ENCODE data around the gene UBE2L5.

Gene UBE2L5

DNA sequence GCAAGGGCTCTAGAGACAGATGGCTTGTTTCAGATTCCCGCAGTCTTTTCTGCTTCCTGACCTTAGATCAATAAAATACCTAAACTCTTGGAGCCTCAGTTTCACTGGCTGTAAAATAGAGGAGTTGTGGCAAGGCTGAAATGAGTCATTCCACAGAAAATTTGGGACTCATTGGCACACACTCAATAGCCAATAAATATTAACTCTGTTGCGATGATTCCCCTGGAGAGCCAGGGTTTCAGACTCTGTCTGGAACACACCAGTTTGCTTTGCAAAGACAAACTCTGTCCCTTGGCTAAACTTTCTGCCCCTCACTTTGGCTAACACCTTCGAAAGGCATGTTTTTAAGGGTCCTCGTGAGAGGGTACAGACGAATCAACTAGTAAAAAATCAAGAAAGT, 18.1 kb upstream of the UBE2L5 start (continued):
- TF ChIP-seq ZNF768 (tag by site-specific recombination; IDR thresholded peaks at IDR 0.05): no peak

GRCh38 chr13:30406779-30407416, 15.4 kb upstream of the UBE2L5 start:
- H3K27ac ChIP-seq (ENCODE audit: extremely low read depth, low read depth, low read length): no peak overlapping the region
- no peak overlapping the region for H3K4me3 ChIP-seq (ENCODE audit: low read depth, low read length)
- CTCF ChIA-PET: interaction anchor here (0.8 to 1.5 kb wide), 2 partner anchors 15 to 55 kb away, joined by 3 read pairs; no protein-coding TSS in a partner anchor
- no peaks in the 10 kb centered on the region for H3K36me3 ChIP-seq (ENCODE audit: control insufficient read depth in 2 of 2, insufficient read depth in 1 of 2, low read length in 2 of 2)
- POLR2A ChIA-PET: interaction anchor here (1.6 kb wide), 1 partner anchor 15 kb away, joined by 4 read pairs; the partner anchor contains the start of gene UBE2L5
- no peaks in the 10 kb centered on the region for H3K9me3 ChIP-seq (ENCODE audit: control insufficient read depth, insufficient read depth, low read depth, low read length)
- H3K4me1 ChIP-seq (ENCODE audit: control insufficient read depth, insufficient read depth, low read length): no peaks in the 10 kb centered on the region
- no peak for TF ChIP-seq ZNF521 (tag by site-specific recombination; IDR thresholded peaks at IDR 0.05)
- TF ChIP-seq ZNF792 (tag by site-specific recombination; IDR thresholded peaks at IDR 0.05): no peak
- TF ChIP-seq, protein P1, sequence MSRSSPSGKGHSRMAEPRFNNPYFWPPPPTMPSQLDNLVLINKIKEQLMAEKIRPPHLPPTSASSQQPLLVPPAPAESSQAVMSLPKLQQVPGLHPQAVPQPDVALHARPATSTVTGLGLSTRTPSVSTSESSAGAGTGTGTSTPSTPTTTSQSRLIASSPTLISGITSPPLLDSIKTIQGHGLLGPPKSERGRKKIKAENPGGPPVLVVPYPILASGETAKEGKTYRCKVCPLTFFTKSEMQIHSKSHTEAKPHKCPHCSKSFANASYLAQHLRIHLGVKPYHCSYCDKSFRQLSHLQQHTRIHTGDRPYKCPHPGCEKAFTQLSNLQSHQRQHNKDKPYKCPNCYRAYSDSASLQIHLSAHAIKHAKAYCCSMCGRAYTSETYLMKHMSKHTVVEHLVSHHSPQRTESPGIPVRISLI (tag by site-specific recombination; IDR thresholded peaks at IDR 0.05): no peak
- no peak for TF ChIP-seq ZNF266 (tag by site-specific recombination; IDR thresholded peaks at IDR 0.05; ENCODE audit: low read depth)
- TF ChIP-seq ZBTB48 (tag by site-specific recombination; IDR thresholded peaks at IDR 0.05): no peak
- TF ChIP-seq, protein P2, sequence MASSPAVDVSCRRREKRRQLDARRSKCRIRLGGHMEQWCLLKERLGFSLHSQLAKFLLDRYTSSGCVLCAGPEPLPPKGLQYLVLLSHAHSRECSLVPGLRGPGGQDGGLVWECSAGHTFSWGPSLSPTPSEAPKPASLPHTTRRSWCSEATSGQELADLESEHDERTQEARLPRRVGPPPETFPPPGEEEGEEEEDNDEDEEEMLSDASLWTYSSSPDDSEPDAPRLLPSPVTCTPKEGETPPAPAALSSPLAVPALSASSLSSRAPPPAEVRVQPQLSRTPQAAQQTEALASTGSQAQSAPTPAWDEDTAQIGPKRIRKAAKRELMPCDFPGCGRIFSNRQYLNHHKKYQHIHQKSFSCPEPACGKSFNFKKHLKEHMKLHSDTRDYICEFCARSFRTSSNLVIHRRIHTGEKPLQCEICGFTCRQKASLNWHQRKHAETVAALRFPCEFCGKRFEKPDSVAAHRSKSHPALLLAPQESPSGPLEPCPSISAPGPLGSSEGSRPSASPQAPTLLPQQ (tag by site-specific recombination; IDR thresholded peaks at IDR 0.05): no peak
- no peak for TF ChIP-seq HOXA7 (CRISPR knock-in tag; IDR thresholded peaks at IDR 0.05; ENCODE audit: borderline replicate concordance)
- peak; percentile 93 for TF ChIP-seq ZNF529 (tag by site-specific recombination; IDR thresholded peaks at IDR 0.05; ENCODE audit: insufficient replicate concordance)

DNA sequence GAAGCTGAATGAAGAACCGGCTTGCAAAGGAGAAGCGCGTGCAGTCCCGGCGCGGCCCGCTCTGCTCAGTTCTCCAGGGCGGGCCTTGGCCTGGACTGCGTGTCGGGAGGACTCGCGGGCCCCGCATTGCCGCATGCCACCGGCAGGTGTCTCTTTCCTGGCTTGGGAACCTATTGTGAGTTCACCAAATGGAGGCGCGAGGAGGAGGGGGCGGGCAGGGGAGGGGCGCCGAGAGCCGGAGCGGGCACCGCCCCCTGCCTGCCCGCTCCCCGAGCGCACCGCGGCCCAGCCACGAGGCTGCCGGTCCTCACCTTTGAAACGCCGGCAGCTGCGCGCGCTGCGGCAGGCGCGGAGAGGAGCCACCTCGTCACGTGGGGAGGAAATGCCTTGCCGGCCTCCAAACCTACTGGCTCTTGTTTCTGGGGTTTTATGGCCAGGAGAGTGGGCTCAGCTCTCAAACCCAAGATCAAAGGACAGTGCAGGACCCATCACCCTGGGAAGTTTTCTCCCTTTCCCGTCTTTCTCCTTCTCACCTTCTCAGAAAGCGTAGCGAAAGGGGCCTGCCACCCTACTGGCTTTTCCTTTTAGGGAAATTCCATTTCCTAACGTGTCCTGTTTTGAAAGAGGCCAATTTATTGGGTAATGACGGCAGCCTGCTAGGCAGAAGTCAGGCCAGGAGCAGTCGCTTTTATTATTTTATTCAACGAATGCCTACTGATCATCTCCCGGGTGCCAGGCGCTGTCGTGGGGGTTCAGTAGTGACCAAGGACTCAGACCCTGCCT, 13.8 kb upstream of the UBE2L5 start:
- Histone ChIP-seq H3K36me3 (ENCODE audit: control insufficient read depth in 2 of 2, insufficient read depth in 1 of 2, low read length in 2 of 2) (no peaks in the 10 kb centered on the region), H3K4me3 (ENCODE audit: low read depth, low read length) (no peak overlapping the region), H3K27ac (ENCODE audit: extremely low read depth, low read depth, low read length) (no peak overlapping the region), H3K4me1 (ENCODE audit: control insufficient read depth, insufficient read depth, low read length) (no peaks in the 10 kb centered on the region), H3K9me3 (ENCODE audit: control insufficient read depth, insufficient read depth, low read depth, low read length) (no peaks in the 10 kb centered on the region)
- POLR2A ChIA-PET: interaction anchor here (1.6 kb wide), 1 partner anchor 14 kb away, joined by 4 read pairs; the partner anchor contains the start of gene UBE2L5
- CTCF ChIA-PET: interaction anchor here (0.9 to 1.5 kb wide), 3 partner anchors 13 to 127 kb away, joined by 3 read pairs; no protein-coding TSS in a partner anchor
- no peak for TF ChIP-seq YY1 (tag by site-specific recombination; IDR thresholded peaks at IDR 0.05)
- TF ChIP-seq REPIN1 (tag by site-specific recombination; IDR thresholded peaks at IDR 0.05; ENCODE audit: low read depth): no peak
- TF ChIP-seq SP3 (tag by site-specific recombination; IDR thresholded peaks at IDR 0.05): no peak; the same call in 1 of the 2 replicates
- peak; percentile 54 for TF ChIP-seq ZBTB26 (tag by site-specific recombination; optimal IDR thresholded peaks at IDR 0.05)
- no peak for TF ChIP-seq ZNF530 (tag by site-specific recombination; IDR thresholded peaks at IDR 0.05; ENCODE audit: low read depth)
- peak; percentile 77; the same call in 1 of the 2 replicates for TF ChIP-seq ZNF561 (tag by site-specific recombination; IDR thresholded peaks at IDR 0.05; ENCODE audit: borderline replicate concordance)
- TF ChIP-seq ZNF658 (tag by site-specific recombination; IDR thresholded peaks at IDR 0.05): no peak
- TF ChIP-seq HOXD13 (CRISPR knock-in tag; IDR thresholded peaks at IDR 0.05; ENCODE audit: borderline replicate concordance): no peak
- TF ChIP-seq ZNF274 (IDR thresholded peaks at IDR 0.05; ENCODE audit: low read length): no peak
- TF ChIP-seq ZNF274 (tag by site-specific recombination; IDR thresholded peaks at IDR 0.05; ENCODE audit: borderline replicate concordance): no peak
- no peak for TF ChIP-seq ZNF398 (tag by site-specific recombination; IDR thresholded peaks at IDR 0.05)
- no peak for TF ChIP-seq KLF17 (tag by site-specific recombination; IDR thresholded peaks at IDR 0.05)
- TF ChIP-seq ZNF791 (tag by site-specific recombination; IDR thresholded peaks at IDR 0.05): no peak
- TF ChIP-seq TCF7L2 (IDR thresholded peaks at IDR 0.05; ENCODE audit: borderline replicate concordance, low read depth, low read length): peak; percentile 90
